SU-DHL-6 (cell line): ENCODE results near the gene AATF.

Source experiments
- H2AFZ ChIP-seq: fragments of 200-600 bp; sonication (generic); 2 replicates; pipeline ENCODE4 v1.6.1; 2014; ENCODE audit warnings: low read depth, mild to moderate bottlenecking, moderate library complexity, mixed read lengths, antibody characterized with exemption, low read length; ENCODE audit not compliant: severe bottlenecking
- H3F3A ChIP-seq: fragments of 200-600 bp; shearing (Covaris generic); 2 replicates; pipeline ENCODE4 v1.6.0; 2016; ENCODE audit warnings: antibody characterized with exemption, mild to moderate bottlenecking; ENCODE audit not compliant: insufficient read depth
- H3K27ac ChIP-seq: fragments of 200-600 bp; sonication (generic); 2 replicates; pipeline ENCODE4 v1.5.1; 2016; ENCODE audit warnings: low read depth, mild to moderate bottlenecking, low read length, moderate library complexity, mixed read lengths
- H3K27me3 ChIP-seq: fragments of 200-600 bp; sonication (generic), shearing (Covaris generic); 2 replicates; pipeline ENCODE4 v1.6.0; 2014; ENCODE audit warnings: mild to moderate bottlenecking, low read length
- H3K36me3 ChIP-seq: fragments of 200-600 bp; sonication (generic); 2 replicates; pipeline ENCODE4 v1.6.1; 2014; ENCODE audit warnings: mild to moderate bottlenecking, low read length, mixed read lengths
- H3K4me2 ChIP-seq: fragments of 300-600, 200-600 bp; shearing (Covaris generic), sonication (generic); 2 replicates; pipeline ENCODE4 v1.6.0; 2014; ENCODE audit warnings: low read length, low read depth, mild to moderate bottlenecking; ENCODE audit not compliant: poor library complexity, severe bottlenecking
- H3K4me3 ChIP-seq: fragments of 200-600 bp; sonication (generic); 2 replicates; pipeline ENCODE4 v1.5.1; 2014; ENCODE audit warnings: antibody characterized with exemption, low read length, mild to moderate bottlenecking, mixed read lengths; ENCODE audit not compliant: insufficient read depth, poor library complexity, severe bottlenecking
- H3K79me2 ChIP-seq: fragments of 200-600 bp; sonication (generic); 2 replicates; pipeline ENCODE4 v1.6.1; 2014; ENCODE audit warnings: mild to moderate bottlenecking, low read length, moderate library complexity; ENCODE audit not compliant: insufficient read depth
- H3K9ac ChIP-seq: fragments of 200-600 bp; sonication (generic); 2 replicates; pipeline ENCODE4 v1.7.0; 2014; ENCODE audit warnings: mild to moderate bottlenecking, low read length
- H3K9me2 ChIP-seq: fragments of 200-600 bp; sonication (generic); replicated peaks from 2 replicates; pipeline ENCODE4 v1.6.1; 2014; ENCODE audit warnings: low read length; ENCODE audit not compliant: insufficient read depth
- H3K9me3 ChIP-seq: fragments of 200-600 bp; sonication (generic); 2 replicates; pipeline ENCODE4 v1.6.1; 2014; ENCODE audit warnings: low read length, mixed read lengths; ENCODE audit not compliant: insufficient read depth
- H4K20me1 ChIP-seq: fragments of 200-600 bp; sonication (generic); 2 replicates; pipeline ENCODE4 v1.6.1; 2014; ENCODE audit warnings: low read depth, mild to moderate bottlenecking, antibody characterized with exemption, low read length, moderate library complexity, mixed read lengths
- EZH2phosphoT487 ChIP-seq: fragments of 200-600 bp; sonication (generic), shearing (Covaris generic); conservative IDR thresholded peaks from 2 replicates; pipeline ENCODE4 v1.6.1; 2018; ENCODE audit warnings: mild to moderate bottlenecking, antibody characterized with exemption, low read length, moderate library complexity, mixed read lengths
- TF ChIP-seq, protein P1 (sequence below): fragments of 200-600 bp; sonication (generic); IDR thresholded peaks from one replicate; pipeline ENCODE4 v1.5.1; 2017; ENCODE audit warnings: antibody characterized with exemption, mild to moderate bottlenecking, low read length, moderate library complexity; ENCODE audit not compliant: insufficient read depth, poor library complexity, severe bottlenecking

Gene AATF

DNA sequence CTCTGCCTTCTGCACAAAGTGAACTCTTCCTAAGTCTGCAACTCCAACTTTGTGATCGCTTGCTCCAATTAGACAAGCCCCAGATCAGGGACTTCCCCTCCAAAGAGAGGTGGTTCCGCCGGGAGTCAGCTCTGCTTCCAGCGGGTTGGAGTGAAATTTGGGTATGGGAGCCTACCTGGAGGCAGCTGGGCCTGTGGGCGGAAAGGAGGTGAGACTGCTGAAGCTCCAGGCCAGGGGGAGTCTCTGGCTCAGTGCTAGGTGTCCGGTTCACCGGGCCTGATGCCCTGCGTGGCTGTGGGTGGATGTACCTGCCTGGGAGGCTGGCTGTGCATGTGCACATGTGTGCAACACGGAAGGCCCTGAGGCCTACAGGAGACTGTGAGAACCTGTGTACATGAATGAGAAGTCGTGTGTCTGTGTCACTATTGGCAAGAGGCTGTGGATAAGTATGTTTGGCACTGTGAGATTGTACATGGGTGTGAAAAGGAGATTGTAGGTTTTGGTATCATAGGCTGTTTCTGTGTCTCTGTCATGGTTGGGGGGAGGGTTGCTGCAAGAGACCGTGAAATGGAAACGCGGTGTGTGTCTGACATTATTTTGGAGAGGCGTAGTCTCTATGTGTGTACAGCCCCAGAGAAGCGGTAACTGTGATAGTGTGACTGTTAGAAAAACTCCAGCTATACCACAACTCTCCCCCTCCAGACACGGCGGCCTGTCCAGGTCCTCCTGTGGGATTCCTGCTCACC, 7.3 kb upstream of the AATF start:
- TF ChIP-seq EZH2phosphoT487, result no peak
- TF ChIP-seq, protein P1, sequence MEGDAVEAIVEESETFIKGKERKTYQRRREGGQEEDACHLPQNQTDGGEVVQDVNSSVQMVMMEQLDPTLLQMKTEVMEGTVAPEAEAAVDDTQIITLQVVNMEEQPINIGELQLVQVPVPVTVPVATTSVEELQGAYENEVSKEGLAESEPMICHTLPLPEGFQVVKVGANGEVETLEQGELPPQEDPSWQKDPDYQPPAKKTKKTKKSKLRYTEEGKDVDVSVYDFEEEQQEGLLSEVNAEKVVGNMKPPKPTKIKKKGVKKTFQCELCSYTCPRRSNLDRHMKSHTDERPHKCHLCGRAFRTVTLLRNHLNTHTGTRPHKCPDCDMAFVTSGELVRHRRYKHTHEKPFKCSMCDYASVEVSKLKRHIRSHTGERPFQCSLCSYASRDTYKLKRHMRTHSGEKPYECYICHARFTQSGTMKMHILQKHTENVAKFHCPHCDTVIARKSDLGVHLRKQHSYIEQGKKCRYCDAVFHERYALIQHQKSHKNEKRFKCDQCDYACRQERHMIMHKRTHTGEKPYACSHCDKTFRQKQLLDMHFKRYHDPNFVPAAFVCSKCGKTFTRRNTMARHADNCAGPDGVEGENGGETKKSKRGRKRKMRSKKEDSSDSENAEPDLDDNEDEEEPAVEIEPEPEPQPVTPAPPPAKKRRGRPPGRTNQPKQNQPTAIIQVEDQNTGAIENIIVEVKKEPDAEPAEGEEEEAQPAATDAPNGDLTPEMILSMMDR, result no peak
- Histone ChIP-seq H3K79me2 (no peaks in the 10 kb centered on the region), H3K27ac (no peak overlapping the region), H3K4me2 (no peak overlapping the region), H3K36me3 (no peaks in the 10 kb centered on the region), H3K27me3 (no peaks in the 10 kb centered on the region), H3K9me3 (no peaks in the 10 kb centered on the region), H3K9ac (no peak overlapping the region), H3K9me2 (no peaks in the 10 kb centered on the region), H3K4me3 (no peak overlapping the region), H4K20me1 (no peaks in the 10 kb centered on the region), H2AFZ (no peak overlapping the region), H3F3A (no peaks in the 10 kb centered on the region)

DNA sequence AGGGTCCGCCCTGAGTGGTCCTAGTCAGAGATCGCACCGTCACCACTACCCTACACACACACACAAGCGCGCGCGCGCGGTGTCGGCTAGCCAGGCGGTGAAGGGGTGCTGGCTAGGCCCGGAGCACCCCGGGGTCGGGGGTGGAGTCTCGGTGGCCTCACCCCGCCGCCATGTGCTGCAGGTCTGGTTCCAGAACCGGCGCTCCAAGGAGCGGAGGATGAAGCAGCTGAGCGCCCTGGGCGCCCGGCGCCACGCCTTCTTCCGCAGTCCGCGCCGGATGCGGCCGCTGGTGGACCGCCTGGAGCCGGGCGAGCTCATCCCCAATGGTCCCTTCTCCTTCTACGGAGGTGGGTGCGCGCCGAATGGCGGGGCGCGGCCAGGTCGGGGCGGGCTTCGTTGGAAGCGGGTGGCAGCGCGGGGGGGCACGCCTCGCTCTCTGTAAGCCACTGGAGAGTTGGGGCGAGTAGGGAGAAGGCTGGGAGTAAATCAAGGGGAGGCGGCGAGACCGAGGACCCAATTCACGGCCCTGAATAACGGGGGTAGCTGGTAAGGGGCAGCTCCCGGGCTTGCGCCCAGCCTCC, 6.6 kb upstream of the AATF start:
- Histone ChIP-seq H3K79me2 (no peaks in the 10 kb centered on the region), H3K9me2 (no peaks in the 10 kb centered on the region), H2AFZ (no peak overlapping the region), H3F3A (no peaks in the 10 kb centered on the region), H3K27ac (no peak overlapping the region), H4K20me1 (no peaks in the 10 kb centered on the region), H3K4me2 (no peak overlapping the region), H3K9me3 (no peaks in the 10 kb centered on the region), H3K4me3 (no peak overlapping the region), H3K36me3 (no peaks in the 10 kb centered on the region), H3K27me3 (no peaks in the 10 kb centered on the region), H3K9ac (no peak overlapping the region)
- no peak for TF ChIP-seq EZH2phosphoT487
- TF ChIP-seq, protein P1, result no peak

DNA sequence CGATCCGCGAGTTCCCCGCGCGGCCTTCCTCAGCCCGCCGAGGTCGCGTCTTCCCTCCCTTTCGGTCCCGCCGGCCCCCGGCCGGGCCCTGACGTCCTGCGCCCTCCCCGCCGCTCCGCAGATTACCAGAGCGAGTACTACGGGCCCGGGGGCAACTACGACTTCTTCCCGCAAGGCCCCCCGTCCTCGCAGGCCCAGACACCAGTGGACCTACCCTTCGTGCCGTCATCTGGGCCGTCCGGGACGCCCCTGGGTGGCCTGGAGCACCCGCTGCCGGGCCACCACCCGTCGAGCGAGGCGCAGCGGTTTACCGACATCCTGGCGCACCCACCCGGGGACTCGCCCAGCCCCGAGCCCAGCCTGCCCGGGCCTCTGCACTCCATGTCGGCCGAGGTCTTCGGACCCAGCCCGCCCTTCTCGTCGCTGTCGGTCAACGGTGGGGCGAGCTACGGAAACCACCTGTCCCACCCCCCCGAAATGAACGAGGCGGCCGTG, 6.1 kb upstream of the AATF start:
- Histone ChIP-seq H3K4me2 (no peak overlapping the region), H3K9me3 (no peaks in the 10 kb centered on the region), H3K9ac (no peak overlapping the region), H3K27me3 (no peaks in the 10 kb centered on the region), H3K9me2 (no peaks in the 10 kb centered on the region), H3K4me3 (no peak overlapping the region), H3K27ac (no peak overlapping the region), H2AFZ (no peak overlapping the region), H3K36me3 (no peaks in the 10 kb centered on the region), H4K20me1 (no peaks in the 10 kb centered on the region), H3F3A (no peaks in the 10 kb centered on the region), H3K79me2 (no peaks in the 10 kb centered on the region)
- TF ChIP-seq, protein P1, result no peak
- TF ChIP-seq EZH2phosphoT487, result no peak
